ENCODE measurements around the gene PPFIA4. TPM values are rescaled to one million over a fixed set of nuclear protein-coding genes. Genes with fewer than 3 reads are reported as not detected.

PPFIA4 gene
- total and polyA plus RNA-seq, 2 donors (not counting 3 experiments of a cell fraction or from before 2014, with no cell fraction given): 0.17 to 0.22 TPM

DNA sequence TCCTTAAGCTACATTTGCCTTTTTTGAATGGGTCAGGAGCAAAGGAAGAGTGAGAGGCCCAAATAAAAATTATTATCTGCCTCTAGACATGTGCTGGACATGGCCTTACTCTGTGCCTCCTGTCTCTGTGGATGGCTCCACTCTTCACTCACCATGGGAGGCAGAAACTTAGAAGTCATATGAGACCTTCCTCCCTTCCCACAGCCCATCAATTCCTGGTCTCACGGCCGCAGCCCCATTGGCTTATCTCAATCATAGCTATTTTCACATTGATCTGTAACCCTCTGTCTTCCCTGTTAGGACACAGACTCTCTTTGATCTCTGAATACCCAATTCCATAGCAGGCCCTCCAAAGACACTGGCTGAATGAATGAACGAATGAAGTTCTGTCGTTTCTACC, 87.0 kb downstream of the PPFIA4 start:
- H3K9ac ChIP-seq (replicated peaks; ENCODE audit: extremely low read depth, insufficient read depth, low read length): no peak overlapping the region
- no peaks in the 10 kb centered on the region for H3K79me2 ChIP-seq (ENCODE audit: control insufficient read depth, insufficient read depth, low read length)
- peaks cover 31 to 36% of the 10 kb centered on the region in 2 experiments for H3K27me3 ChIP-seq (ENCODE audit: control insufficient read depth in 2 of 2, insufficient read depth in 2 of 2, low read length in 2 of 2)
- dilution Hi-C loops (cut with MboI; ENCODE audit: extremely low pct_ligation_motif_present, low sequenced_read_pairs) (no loop called here), intact Hi-C loops (cut with micrococcal nuclease) (no loop called here)
- H3K4me2 ChIP-seq (ENCODE audit: insufficient read depth, low read length): no peak overlapping the region
- H3K4me1 ChIP-seq (ENCODE audit: control insufficient read depth, extremely low read depth, insufficient read depth, low read length): no peaks in the 10 kb centered on the region
- POLR2A ChIA-PET: no interaction called here
- FAIRE-seq (no peak), DNase-seq (ENCODE audit: low read depth, low spot score) (no peak)
- H3K9me1 ChIP-seq (replicated peaks; ENCODE audit: control insufficient read depth, extremely low read depth, insufficient read depth, low read length): no peaks in the 10 kb centered on the region
- BruUV-seq (replicated peaks): no TSS peak
- H4K20me1 ChIP-seq (replicated peaks; ENCODE audit: control insufficient read depth, extremely low read depth, insufficient read depth, low read length): no peaks in the 10 kb centered on the region
- no peak overlapping the region for H3K27ac ChIP-seq (ENCODE audit: insufficient read depth, low read depth, low read length)
- CTCF ChIA-PET: interaction anchor here (2.6 to 4.8 kb wide), 2 partner anchors 59 to 103 kb away, joined by 11 to 22 read pairs; no protein-coding TSS in a partner anchor
- no peak overlapping the region for H2AFZ ChIP-seq (ENCODE audit: low read depth, low read length)
- no peaks in the 10 kb centered on the region for H3K9me3 ChIP-seq (replicated peaks; ENCODE audit: control insufficient read depth, insufficient read depth, low read length)
- no peak for TF ChIP-seq MYC (IDR thresholded peaks at IDR 0.05; ENCODE audit: low read depth, low read length)
- TF ChIP-seq, protein P1, sequence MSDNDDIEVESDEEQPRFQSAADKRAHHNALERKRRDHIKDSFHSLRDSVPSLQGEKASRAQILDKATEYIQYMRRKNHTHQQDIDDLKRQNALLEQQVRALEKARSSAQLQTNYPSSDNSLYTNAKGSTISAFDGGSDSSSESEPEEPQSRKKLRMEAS (IDR thresholded peaks at IDR 0.05; ENCODE audit: insufficient read depth, insufficient read length): no peak
- no peak for TF ChIP-seq POLR2AphosphoS5 (IDR thresholded peaks at IDR 0.05; ENCODE audit: insufficient read depth, low read depth, low read length)
- TF ChIP-seq FOS (IDR thresholded peaks at IDR 0.05; ENCODE audit: borderline replicate concordance, insufficient read depth, low read length): no peak
- TF ChIP-seq EZH2 (IDR thresholded peaks at IDR 0.05; ENCODE audit: borderline replicate concordance, low read depth, low read length, severe bottlenecking): no peak
- no peak for TF ChIP-seq JUN (IDR thresholded peaks at IDR 0.05; ENCODE audit: borderline replicate concordance, insufficient read depth, insufficient read length, low read depth)
- TF ChIP-seq POLR2A (IDR thresholded peaks at IDR 0.05; ENCODE audit: low read depth, low read length): no peak
- TF ChIP-seq, protein P2, sequence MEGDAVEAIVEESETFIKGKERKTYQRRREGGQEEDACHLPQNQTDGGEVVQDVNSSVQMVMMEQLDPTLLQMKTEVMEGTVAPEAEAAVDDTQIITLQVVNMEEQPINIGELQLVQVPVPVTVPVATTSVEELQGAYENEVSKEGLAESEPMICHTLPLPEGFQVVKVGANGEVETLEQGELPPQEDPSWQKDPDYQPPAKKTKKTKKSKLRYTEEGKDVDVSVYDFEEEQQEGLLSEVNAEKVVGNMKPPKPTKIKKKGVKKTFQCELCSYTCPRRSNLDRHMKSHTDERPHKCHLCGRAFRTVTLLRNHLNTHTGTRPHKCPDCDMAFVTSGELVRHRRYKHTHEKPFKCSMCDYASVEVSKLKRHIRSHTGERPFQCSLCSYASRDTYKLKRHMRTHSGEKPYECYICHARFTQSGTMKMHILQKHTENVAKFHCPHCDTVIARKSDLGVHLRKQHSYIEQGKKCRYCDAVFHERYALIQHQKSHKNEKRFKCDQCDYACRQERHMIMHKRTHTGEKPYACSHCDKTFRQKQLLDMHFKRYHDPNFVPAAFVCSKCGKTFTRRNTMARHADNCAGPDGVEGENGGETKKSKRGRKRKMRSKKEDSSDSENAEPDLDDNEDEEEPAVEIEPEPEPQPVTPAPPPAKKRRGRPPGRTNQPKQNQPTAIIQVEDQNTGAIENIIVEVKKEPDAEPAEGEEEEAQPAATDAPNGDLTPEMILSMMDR (IDR thresholded peaks at IDR 0.05; ENCODE audit: extremely low read depth in 1 of 2, insufficient read depth in 1 of 2, low read depth in 1 of 2, low read length in 2 of 2): no peak
- TF ChIP-seq GATA2 (IDR thresholded peaks at IDR 0.05; ENCODE audit: insufficient read depth, insufficient read length, low read depth, low read length): no peak
- H3K4me3 ChIP-seq (replicated peaks in 1 of 3; ENCODE audit: insufficient read depth in 1 of 3, low read depth in 1 of 3, low read length in 3 of 3): no peak overlapping the region
- H3K36me3 ChIP-seq (ENCODE audit: control insufficient read depth in 2 of 2, extremely low read depth in 1 of 2, insufficient read depth in 2 of 2, low read length in 2 of 2): no peaks in the 10 kb centered on the region

Data from endothelial cell of umbilical vein (primary cell).